PFSK-1 (cell line): ENCODE results near the gene PLXDC2.

Experiments
- FOXP2 ChIP-seq: optimal IDR thresholded peaks from 2 replicates; pipeline ENCODE3; 2011; ENCODE audit warnings: borderline replicate concordance, control low read depth, inconsistent platforms; ENCODE audit not compliant: insufficient read depth; ENCODE audit errors: extremely low read length, extremely low read depth
- POLR2AphosphoS5 ChIP-seq: IDR thresholded peaks from 2 replicates; pipeline ENCODE4 v1.6.1; 2012; ENCODE audit warnings: low read depth, mild to moderate bottlenecking, control low read depth, low read length, moderate library complexity
- SIN3A ChIP-seq: IDR thresholded peaks from 2 replicates; pipeline ENCODE4 v1.6.1; 2012; ENCODE audit warnings: mild to moderate bottlenecking, low read length, moderate library complexity, borderline replicate concordance; ENCODE audit not compliant: insufficient read depth
- TAF1 ChIP-seq: IDR thresholded peaks from 2 replicates; pipeline ENCODE4 v1.6.1; 2012; ENCODE audit warnings: low read length, control low read depth, borderline replicate concordance; ENCODE audit not compliant: insufficient read depth
- TF ChIP-seq, protein P1 (sequence below), 2 experiments: IDR thresholded peaks; 2 replicates each; pipeline versions ENCODE4 v1.6.1 to v1.8.0; 2011 to 2012; ENCODE audit warnings: low read depth in 2 of 2, low read length in 2 of 2, control low read depth in 1 of 2, inconsistent platforms in 1 of 2, mild to moderate bottlenecking in 1 of 2, moderate library complexity in 1 of 2; ENCODE audit not compliant: insufficient read depth in 1 of 2

Gene PLXDC2

DNA sequence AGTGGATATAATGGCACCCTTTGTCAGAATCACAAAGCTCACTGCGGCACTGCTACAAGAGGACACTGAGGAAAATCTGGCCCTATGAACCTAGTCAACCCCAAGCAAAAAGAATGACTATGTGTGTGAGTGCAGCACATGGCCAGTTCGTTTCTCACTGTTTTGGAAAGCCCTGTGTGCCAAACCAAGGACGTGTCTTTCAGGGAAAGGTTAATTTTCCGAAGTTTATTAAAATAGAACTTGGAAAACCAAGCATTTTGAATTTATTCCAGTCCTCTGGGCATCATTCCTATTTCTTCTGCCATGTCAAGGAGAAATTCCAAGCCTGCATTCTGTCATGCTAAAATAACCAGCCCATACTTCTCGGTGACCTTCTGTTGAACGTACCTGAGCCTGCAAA is 471.8 kb downstream of the PLXDC2 start:
- TF ChIP-seq FOXP2: no peak
- TF ChIP-seq, protein P1, sequence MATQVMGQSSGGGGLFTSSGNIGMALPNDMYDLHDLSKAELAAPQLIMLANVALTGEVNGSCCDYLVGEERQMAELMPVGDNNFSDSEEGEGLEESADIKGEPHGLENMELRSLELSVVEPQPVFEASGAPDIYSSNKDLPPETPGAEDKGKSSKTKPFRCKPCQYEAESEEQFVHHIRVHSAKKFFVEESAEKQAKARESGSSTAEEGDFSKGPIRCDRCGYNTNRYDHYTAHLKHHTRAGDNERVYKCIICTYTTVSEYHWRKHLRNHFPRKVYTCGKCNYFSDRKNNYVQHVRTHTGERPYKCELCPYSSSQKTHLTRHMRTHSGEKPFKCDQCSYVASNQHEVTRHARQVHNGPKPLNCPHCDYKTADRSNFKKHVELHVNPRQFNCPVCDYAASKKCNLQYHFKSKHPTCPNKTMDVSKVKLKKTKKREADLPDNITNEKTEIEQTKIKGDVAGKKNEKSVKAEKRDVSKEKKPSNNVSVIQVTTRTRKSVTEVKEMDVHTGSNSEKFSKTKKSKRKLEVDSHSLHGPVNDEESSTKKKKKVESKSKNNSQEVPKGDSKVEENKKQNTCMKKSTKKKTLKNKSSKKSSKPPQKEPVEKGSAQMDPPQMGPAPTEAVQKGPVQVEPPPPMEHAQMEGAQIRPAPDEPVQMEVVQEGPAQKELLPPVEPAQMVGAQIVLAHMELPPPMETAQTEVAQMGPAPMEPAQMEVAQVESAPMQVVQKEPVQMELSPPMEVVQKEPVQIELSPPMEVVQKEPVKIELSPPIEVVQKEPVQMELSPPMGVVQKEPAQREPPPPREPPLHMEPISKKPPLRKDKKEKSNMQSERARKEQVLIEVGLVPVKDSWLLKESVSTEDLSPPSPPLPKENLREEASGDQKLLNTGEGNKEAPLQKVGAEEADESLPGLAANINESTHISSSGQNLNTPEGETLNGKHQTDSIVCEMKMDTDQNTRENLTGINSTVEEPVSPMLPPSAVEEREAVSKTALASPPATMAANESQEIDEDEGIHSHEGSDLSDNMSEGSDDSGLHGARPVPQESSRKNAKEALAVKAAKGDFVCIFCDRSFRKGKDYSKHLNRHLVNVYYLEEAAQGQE (IDR thresholded peaks at IDR 0.05; ENCODE audit: insufficient read depth in 1 of 2, low read depth in 2 of 2, low read length in 2 of 2): no peak
- no peak for TF ChIP-seq SIN3A
- no peak for TF ChIP-seq TAF1
- TF ChIP-seq POLR2AphosphoS5: no peak

DNA sequence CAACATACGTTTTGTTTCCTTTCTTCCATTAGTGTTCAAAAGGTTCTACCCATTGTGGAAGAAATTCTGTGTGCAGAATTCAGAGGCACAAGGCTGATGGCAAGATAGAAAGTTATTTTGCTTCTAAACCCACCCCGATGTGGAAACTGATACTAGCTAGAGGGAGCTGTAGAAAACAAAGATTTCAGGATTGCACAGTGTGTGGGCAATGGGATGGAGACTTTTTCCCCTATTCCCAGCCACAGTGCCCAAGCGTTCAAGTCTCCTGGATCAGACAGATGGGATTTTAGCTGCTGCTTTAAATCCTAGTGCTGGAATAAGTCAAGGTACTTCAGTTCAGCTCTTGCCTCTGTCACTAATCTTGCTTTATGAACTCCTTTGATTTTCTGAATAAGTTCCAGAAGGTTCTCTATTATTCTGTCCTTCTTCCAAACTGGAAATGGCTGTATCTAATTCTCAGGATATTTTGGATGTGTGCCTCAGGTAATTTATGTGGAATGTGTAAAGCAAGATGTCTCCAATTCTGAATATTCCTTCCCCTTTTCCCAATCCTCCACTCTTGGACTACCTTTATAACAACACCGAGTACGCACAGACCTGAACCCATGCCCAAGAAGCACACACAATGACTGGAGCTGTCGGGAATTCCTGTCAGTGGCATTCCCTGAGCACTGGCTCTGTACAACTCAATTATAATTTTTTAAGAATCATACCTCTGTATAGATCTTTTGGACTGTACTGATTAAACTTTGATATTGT is 473.0 kb downstream of the PLXDC2 start:
- TF ChIP-seq FOXP2: no peak
- TF ChIP-seq SIN3A: no peak
- TF ChIP-seq, protein P1 (IDR thresholded peaks at IDR 0.05; ENCODE audit: insufficient read depth in 1 of 2, low read depth in 2 of 2, low read length in 2 of 2): no peak
- no peak for TF ChIP-seq TAF1
- TF ChIP-seq POLR2AphosphoS5: no peak

DNA sequence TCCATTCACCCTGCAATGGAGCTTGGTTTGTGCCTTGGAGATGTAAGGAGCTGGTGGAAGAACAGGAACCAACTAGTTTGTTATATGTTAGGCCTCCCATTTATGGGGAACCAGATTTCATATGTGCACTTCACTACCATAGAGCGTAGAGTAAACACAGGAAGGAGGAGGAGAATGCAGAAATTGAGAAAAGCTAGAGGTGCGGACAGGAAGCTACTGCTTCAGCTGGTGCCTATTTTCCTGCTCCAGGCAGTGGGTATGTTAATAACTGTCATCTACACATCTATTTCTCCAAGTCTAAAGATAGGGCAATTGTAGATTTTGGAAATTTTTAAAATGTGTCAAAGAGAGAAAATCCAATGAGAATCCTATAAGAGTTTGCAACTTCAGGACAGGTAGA is 482.2 kb downstream of the PLXDC2 start:
- no peak for TF ChIP-seq POLR2AphosphoS5

DNA sequence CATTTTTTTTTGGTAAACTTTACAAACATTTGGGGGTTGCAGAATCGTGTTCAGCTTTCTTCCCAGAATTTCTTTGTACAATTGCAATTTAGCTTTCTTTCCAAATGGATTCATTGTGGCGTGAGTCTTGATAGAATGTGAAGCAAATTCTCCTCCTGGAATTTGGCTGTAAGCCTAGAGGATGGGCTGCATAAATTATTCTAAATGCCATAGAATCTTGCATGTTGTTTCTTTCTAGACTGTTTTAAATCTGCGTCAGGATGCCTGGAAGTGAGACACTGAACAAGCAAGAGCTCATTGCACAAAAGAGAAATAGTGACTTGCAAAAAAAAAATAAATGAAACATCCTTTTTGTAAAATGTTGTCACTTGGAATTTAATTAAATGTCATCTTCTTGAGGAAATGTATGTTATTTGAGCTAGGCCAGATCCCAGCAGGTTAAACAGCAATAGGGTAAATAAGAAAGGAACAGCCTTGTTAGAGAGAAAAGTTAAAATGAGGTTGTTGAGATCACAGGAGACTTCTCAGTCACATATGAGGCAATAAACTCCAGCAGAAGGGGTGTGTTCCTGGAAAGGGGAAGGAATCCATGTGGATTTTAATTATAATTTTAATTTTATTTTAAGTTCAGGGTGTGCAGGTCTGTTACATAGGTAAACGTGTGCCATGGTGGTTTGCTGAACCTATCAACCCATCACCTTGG is 483.0 kb downstream of the PLXDC2 start:
- TF ChIP-seq, protein P1 (IDR thresholded peaks at IDR 0.05; ENCODE audit: insufficient read depth in 1 of 2, low read depth in 2 of 2, low read length in 2 of 2): no peak
- no peak for TF ChIP-seq FOXP2

DNA sequence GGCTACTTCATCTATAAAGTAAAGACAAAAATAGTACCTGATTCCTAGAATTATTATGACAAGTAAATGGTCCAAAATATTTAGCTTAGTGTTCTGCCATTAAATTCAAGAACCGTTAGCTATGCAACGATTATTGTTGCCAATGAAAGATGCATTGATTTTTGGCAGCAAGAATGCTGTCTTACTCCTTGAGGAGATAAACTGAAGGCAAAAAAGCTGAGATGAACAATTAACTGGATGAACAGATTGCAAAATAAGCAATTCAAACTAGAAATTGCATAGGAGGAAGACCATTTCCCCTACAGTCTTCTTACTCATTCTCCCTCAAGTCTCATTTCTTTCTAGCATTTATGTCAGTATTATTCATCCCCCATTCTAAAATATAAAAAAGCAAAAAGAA is 484.5 kb downstream of the PLXDC2 start:
- TF ChIP-seq SIN3A (no peak), TAF1 (no peak), FOXP2 (no peak), POLR2AphosphoS5 (no peak)
- TF ChIP-seq, protein P1 (IDR thresholded peaks at IDR 0.05; ENCODE audit: insufficient read depth in 1 of 2, low read depth in 2 of 2, low read length in 2 of 2): no peak
